NCI-H2196 (cell line): ENCODE measurements around the gene RNF125.
A peak's percentile ranks its signal among the peaks of the same experiment; 100 is the strongest.

Experiments
- DNase-seq: peaks from one replicate; lab custom pipeline; 2025; ENCODE audit not compliant: unreplicated experiment; lab: John Stamatoyannopoulos, UW

RNF125 gene

GRCh38 chr18:32021756-32022564 is 3.3 kb downstream of the RNF125 start:
- no peak for DNase-seq

- DNase-seq, result no peak
These were observed 7.1 kb downstream of the RNF125 start for GRCh38 chr18:32025744-32026143.

- DNase-seq, result no peak
These were observed 8.0 kb downstream of the RNF125 start for GRCh38 chr18:32026491-32027086.

- DNase-seq, result no peak
These were observed 10.9 kb downstream of the RNF125 start for GRCh38 chr18:32029558-32029957.

- DNase-seq, result no peak
These were observed 14.0 kb downstream of the RNF125 start for GRCh38 chr18:32032609-32033008.

GRCh38 chr18:32036506-32037180 is 18.0 kb downstream of the RNF125 start:
- DNase-seq, result no peak

- no peak for DNase-seq
These were observed 19.0 kb downstream of the RNF125 start for GRCh38 chr18:32037616-32038015.

- no peak for DNase-seq
These were observed 22.3 kb downstream of the RNF125 start for GRCh38 chr18:32040936-32041335.

- DNase-seq, result no peak
These were observed 23.7 kb downstream of the RNF125 start for GRCh38 chr18:32042337-32042736.

- peak; percentile 11 for DNase-seq
These were observed 30.0 kb downstream of the RNF125 start for GRCh38 chr18:32048507-32049091.

GRCh38 chr18:32049393-32050171 is 31.0 kb downstream of the RNF125 start:
- DNase-seq, result peak; percentile 16

- peak; percentile 8 for DNase-seq
These were observed 38.2 kb downstream of the RNF125 start for GRCh38 chr18:32056613-32057358.

- no peak for DNase-seq
These were observed 39.1 kb downstream of the RNF125 start for GRCh38 chr18:32057624-32058165.

GRCh38 chr18:32060026-32060425 is 41.4 kb downstream of the RNF125 start:
- DNase-seq, result no peak

GRCh38 chr18:32067375-32068167 is 48.9 kb downstream of the RNF125 start:
- DNase-seq, result no peak

- DNase-seq, result peak; percentile 12
These were observed 53.7 kb downstream of the RNF125 start for GRCh38 chr18:32072321-32072720.

- DNase-seq, result no peak
These were observed 55.6 kb downstream of the RNF125 start for GRCh38 chr18:32074206-32074605.

- no peak for DNase-seq
These were observed 60.2 kb downstream of the RNF125 start for GRCh38 chr18:32078845-32079244.

- no peak for DNase-seq
These were observed 63.3 kb downstream of the RNF125 start for GRCh38 chr18:32081881-32082280.
